Body of pancreas (tissue), 4 donors: ENCODE results near the gene CSTPP1.
"Not testable (repeated sequence)": the region's sequence is repeated elsewhere in the genome, so short reads cannot be mapped to it uniquely, and the experiment has no call there.

ENCODE experiments used
- CTCF ChIP-seq, 7 experiments: fragments of 450-650 bp in 4 of 7; fragments of 200-600 bp in 3 of 7; sonication (generic) in 3 of 7; IDR thresholded peaks; one replicate each; pipeline ENCODE4 v1.5.1; 2016 to 2019; ENCODE audit warnings: antibody characterized with exemption in 7 of 7
- POLR2A ChIP-seq, 3 donors: fragments of 450-650 bp; IDR thresholded peaks; one replicate each; pipeline ENCODE4 v1.6.1; 2016; ENCODE audit warnings: antibody characterized with exemption in 3 of 3, mild to moderate bottlenecking in 2 of 3

DNA sequence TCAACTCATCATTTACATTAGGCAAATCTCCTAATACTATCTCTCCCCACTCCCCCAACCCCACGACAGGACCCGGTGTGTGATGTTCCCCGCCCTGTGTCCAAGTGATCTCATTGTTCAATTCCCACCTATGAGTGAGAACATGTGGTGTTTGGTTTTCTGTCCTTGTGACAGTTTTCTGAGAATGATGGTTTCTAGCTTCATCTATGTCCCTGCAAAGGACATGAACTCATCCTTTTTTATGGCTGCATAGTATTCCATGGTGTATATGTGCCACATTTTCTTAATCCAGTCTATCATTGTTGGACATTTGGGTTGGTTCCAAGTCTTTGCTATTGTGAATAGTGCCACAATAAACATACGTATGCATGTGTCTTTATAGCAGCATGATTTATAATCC, 176.4 kb downstream of the CSTPP1 start:
- TF ChIP-seq CTCF, POLR2A (IDR thresholded peaks at IDR 0.05): not testable (repeated sequence)
